Measurements from ENCODE around the gene CAPRIN2. TPM values are rescaled to one million over a fixed set of nuclear protein-coding genes. Genes with fewer than 3 reads are reported as not detected.

The CAPRIN2 gene
- total RNA-seq, 2 donors from 2014 or later: 62.2 to 103 TPM

- no peak overlapping the region for H3K27ac ChIP-seq (ENCODE audit: low read depth, low read length)
Measured at GRCh38 chr12:30794591-30795409, 40.0 kb upstream of the CAPRIN2 start.

GRCh38 chr12:30794020-30794419 is 39.3 kb upstream of the CAPRIN2 start:
- Histone ChIP-seq H3K27ac (ENCODE audit: low read depth, low read length) (no peak overlapping the region), H3K9ac (ENCODE audit: extremely low read depth, low read length, poor library complexity, severe bottlenecking) (no peak overlapping the region), H3K27me3 (ENCODE audit: control insufficient read depth, insufficient read depth, low read length, poor library complexity, severe bottlenecking) (no peaks in the 10 kb centered on the region), H3K36me3 (ENCODE audit: control insufficient read depth, insufficient read depth, low read length) (no peaks in the 10 kb centered on the region), H3K4me1 (ENCODE audit: control insufficient read depth, insufficient read depth, low read length) (no peaks in the 10 kb centered on the region), H3K4me3 (ENCODE audit: low read length) (no peak overlapping the region), H3K9me3 (ENCODE audit: control insufficient read depth, low read length) (peaks cover under 1% of the 10 kb centered on the region)
- WGBS, 2 experiments (ENCODE audit: insufficient coverage in 1 of 2, insufficient read length in 1 of 2): 94 to 100% methylated on average over 1 to 3 of the region's 3 CpGs
- Mint-ChIP-seq H3K4me1 (peaks cover 34% of the 10 kb centered on the region), H3K9me3 (no peaks in the 10 kb centered on the region), H3K36me3 (ENCODE audit: low read depth) (peaks cover 4% of the 10 kb centered on the region), H3K27me3 (ENCODE audit: insufficient read depth) (peaks cover 6% of the 10 kb centered on the region), H3K4me3 (no peak overlapping the region), H3K27ac (no peak overlapping the region)
- DNase-seq: peak; percentile 56
- TF ChIP-seq, protein P1, sequence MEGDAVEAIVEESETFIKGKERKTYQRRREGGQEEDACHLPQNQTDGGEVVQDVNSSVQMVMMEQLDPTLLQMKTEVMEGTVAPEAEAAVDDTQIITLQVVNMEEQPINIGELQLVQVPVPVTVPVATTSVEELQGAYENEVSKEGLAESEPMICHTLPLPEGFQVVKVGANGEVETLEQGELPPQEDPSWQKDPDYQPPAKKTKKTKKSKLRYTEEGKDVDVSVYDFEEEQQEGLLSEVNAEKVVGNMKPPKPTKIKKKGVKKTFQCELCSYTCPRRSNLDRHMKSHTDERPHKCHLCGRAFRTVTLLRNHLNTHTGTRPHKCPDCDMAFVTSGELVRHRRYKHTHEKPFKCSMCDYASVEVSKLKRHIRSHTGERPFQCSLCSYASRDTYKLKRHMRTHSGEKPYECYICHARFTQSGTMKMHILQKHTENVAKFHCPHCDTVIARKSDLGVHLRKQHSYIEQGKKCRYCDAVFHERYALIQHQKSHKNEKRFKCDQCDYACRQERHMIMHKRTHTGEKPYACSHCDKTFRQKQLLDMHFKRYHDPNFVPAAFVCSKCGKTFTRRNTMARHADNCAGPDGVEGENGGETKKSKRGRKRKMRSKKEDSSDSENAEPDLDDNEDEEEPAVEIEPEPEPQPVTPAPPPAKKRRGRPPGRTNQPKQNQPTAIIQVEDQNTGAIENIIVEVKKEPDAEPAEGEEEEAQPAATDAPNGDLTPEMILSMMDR (conservative IDR thresholded peaks at IDR 0.05): no peak

More at GRCh38 chr12:30794591-30795409, 40.0 kb upstream of the CAPRIN2 start:
- H3K27me3 ChIP-seq (ENCODE audit: control insufficient read depth, insufficient read depth, low read length, poor library complexity, severe bottlenecking): no peaks in the 10 kb centered on the region
- H3K27me3 Mint-ChIP-seq (ENCODE audit: insufficient read depth): peaks cover 6% of the 10 kb centered on the region
- no peaks in the 10 kb centered on the region for H3K36me3 ChIP-seq (ENCODE audit: control insufficient read depth, insufficient read depth, low read length)
- peaks cover 36% of the 10 kb centered on the region for H3K4me1 Mint-ChIP-seq
- peak overlapping the region; percentile 73 for H3K4me3 Mint-ChIP-seq
- H3K9me3 Mint-ChIP-seq: no peaks in the 10 kb centered on the region
- no peak overlapping the region for H3K9ac ChIP-seq (ENCODE audit: extremely low read depth, low read length, poor library complexity, severe bottlenecking)
- whole genome bisulfite sequencing, 2 experiments (ENCODE audit: insufficient coverage in 1 of 2, insufficient read length in 1 of 2): 47 to 75% methylated on average over 7 to 13 of the region's 13 CpGs
- H3K4me3 ChIP-seq (ENCODE audit: low read length): peak overlapping the region; percentile 77
- peaks cover 6% of the 10 kb centered on the region for H3K36me3 Mint-ChIP-seq (ENCODE audit: low read depth)
- H3K27ac Mint-ChIP-seq: peak overlapping the region; percentile 90
- no peak for DNase-seq
- H3K9me3 ChIP-seq (ENCODE audit: control insufficient read depth, low read length): no peaks in the 10 kb centered on the region
- H3K4me1 ChIP-seq (ENCODE audit: control insufficient read depth, insufficient read depth, low read length): no peaks in the 10 kb centered on the region
- TF ChIP-seq, protein P1 (conservative IDR thresholded peaks at IDR 0.05): no peak

GRCh38 chr12:30792648-30793499 is 38.1 kb upstream of the CAPRIN2 start:
- Histone ChIP-seq H3K4me3 (ENCODE audit: low read length) (no peak overlapping the region), H3K9me3 (ENCODE audit: control insufficient read depth, low read length) (peaks cover 4% of the 10 kb centered on the region), H3K9ac (ENCODE audit: extremely low read depth, low read length, poor library complexity, severe bottlenecking) (no peak overlapping the region), H3K27me3 (ENCODE audit: control insufficient read depth, insufficient read depth, low read length, poor library complexity, severe bottlenecking) (no peaks in the 10 kb centered on the region), H3K4me1 (ENCODE audit: control insufficient read depth, insufficient read depth, low read length) (no peaks in the 10 kb centered on the region), H3K36me3 (ENCODE audit: control insufficient read depth, insufficient read depth, low read length) (no peaks in the 10 kb centered on the region), H3K27ac (ENCODE audit: low read depth, low read length) (no peak overlapping the region)
- Mint-ChIP-seq H3K4me3 (no peak overlapping the region), H3K27ac (peak overlapping the region; percentile 86), H3K36me3 (ENCODE audit: low read depth) (no peaks in the 10 kb centered on the region), H3K9me3 (peaks cover 3% of the 10 kb centered on the region), H3K4me1 (peaks cover 34% of the 10 kb centered on the region), H3K27me3 (ENCODE audit: insufficient read depth) (peaks cover 6% of the 10 kb centered on the region)
- peak; percentile 66 for DNase-seq
- TF ChIP-seq, protein P1 (conservative IDR thresholded peaks at IDR 0.05): no peak
- 11 to 47% methylated on average over 2 to 4 of the region's 4 CpGs for WGBS, 2 experiments (ENCODE audit: insufficient coverage in 1 of 2, insufficient read length in 1 of 2)
